H1 (cell line): Measurements from ENCODE around the gene STARD3. TPM values are rescaled to one million over a fixed set of nuclear protein-coding genes. Genes with fewer than 3 reads are reported as not detected.

Experiments used
- ATF3 ChIP-seq: IDR thresholded peaks from 2 replicates; pipeline ENCODE4 v1.6.1; 2011; ENCODE audit warnings: low read depth, mild to moderate bottlenecking, low read length; ENCODE audit not compliant: insufficient read depth
- BRCA1 ChIP-seq: IDR thresholded peaks from 2 replicates; pipeline ENCODE4 v1.6.1; 2012; ENCODE audit warnings: low read depth, low read length, improper control_type of control experiment
- CBX8 ChIP-seq: fragments of 300-800, 300-1000 bp; sonication (generic); IDR thresholded peaks from 2 replicates; pipeline ENCODE4 v1.7.1; 2016; ENCODE audit warnings: low read depth, low read length, borderline replicate concordance
- CREB1 ChIP-seq: IDR thresholded peaks from 2 replicates; pipeline ENCODE4 v1.6.1; 2012; ENCODE audit warnings: inconsistent platforms
- GABPA ChIP-seq: IDR thresholded peaks from 2 replicates; pipeline ENCODE4 v1.6.1; 2011; ENCODE audit warnings: mild to moderate bottlenecking, low read length, moderate library complexity, borderline replicate concordance; ENCODE audit not compliant: insufficient read depth
- GTF2F1 ChIP-seq: IDR thresholded peaks from 2 replicates; pipeline ENCODE4 v1.6.1; 2012; ENCODE audit warnings: low read depth, low read length, improper control_type of control experiment, borderline replicate concordance
- HDAC2 ChIP-seq, 2 experiments: fragments of 300-600 bp in 1 of 2; sonication (generic) in 1 of 2; IDR thresholded peaks; 2 replicates each; pipeline ENCODE4 v1.6.1; 2011 to 2012; ENCODE audit warnings: low read depth in 2 of 2, low read length in 2 of 2, mild to moderate bottlenecking in 2 of 2, moderate library complexity in 2 of 2, borderline replicate concordance in 1 of 2, inconsistent platforms in 1 of 2
- JUN ChIP-seq: IDR thresholded peaks from 2 replicates; pipeline ENCODE4 v1.6.1; 2011; ENCODE audit warnings: low read depth, mild to moderate bottlenecking, improper control_type of control experiment, low read length
- KDM4A ChIP-seq: IDR thresholded peaks from one replicate; pipeline ENCODE4 v1.7.1; 2012; ENCODE audit warnings: low read depth, mild to moderate bottlenecking, moderate library complexity, low read length, inconsistent platforms; ENCODE audit not compliant: severe bottlenecking
- KDM5A ChIP-seq: fragments of 200-600 bp; IDR thresholded peaks from 2 replicates; pipeline ENCODE4 v1.7.1; 2012; ENCODE audit warnings: mild to moderate bottlenecking, low read length, inconsistent platforms, mixed read lengths
- NANOG ChIP-seq: IDR thresholded peaks from 2 replicates; pipeline ENCODE4 v1.6.1; 2011; ENCODE audit warnings: low read length, low read depth, mild to moderate bottlenecking, inconsistent platforms; ENCODE audit not compliant: insufficient read depth, poor library complexity, severe bottlenecking
- POLR2A ChIP-seq, 2 experiments: IDR thresholded peaks; 1 replicate in 1 of 2; 2 replicates in 1 of 2; pipeline ENCODE4 v1.6.1; 2011; ENCODE audit warnings: low read depth in 2 of 2, low read length in 2 of 2, mild to moderate bottlenecking in 2 of 2; ENCODE audit errors: control extremely low read depth in 1 of 2
- RAD21 ChIP-seq, 2 experiments: IDR thresholded peaks in 1 of 2; conservative IDR thresholded peaks in 1 of 2; 2 replicates each; pipeline ENCODE4 v1.6.1; 2011; ENCODE audit warnings: low read depth in 2 of 2, low read length in 2 of 2, improper control_type of control experiment in 1 of 2, inconsistent platforms in 1 of 2, mild to moderate bottlenecking in 1 of 2, moderate library complexity in 1 of 2
- RBBP5 ChIP-seq: IDR thresholded peaks from 2 replicates; pipeline ENCODE4 v1.7.1; 2012; ENCODE audit warnings: low read depth, mild to moderate bottlenecking, inconsistent platforms, low read length, moderate library complexity, borderline replicate concordance
- RNF2 ChIP-seq: fragments of 200-900, 300-1000 bp; sonication (generic); IDR thresholded peaks from 2 replicates; pipeline ENCODE4 v1.7.1; 2016; ENCODE audit warnings: borderline replicate concordance, low read depth, mild to moderate bottlenecking, antibody characterized with exemption, low read length; ENCODE audit not compliant: poor library complexity, severe bottlenecking; ENCODE audit errors: missing control alignments
- SIN3A ChIP-seq, 2 experiments: IDR thresholded peaks in 1 of 2; conservative IDR thresholded peaks in 1 of 2; 2 replicates each; pipeline ENCODE4 v1.6.1; 2011 to 2012; ENCODE audit warnings: low read length in 2 of 2, improper control_type of control experiment in 1 of 2, low read depth in 1 of 2, mild to moderate bottlenecking in 1 of 2
- TEAD4 ChIP-seq: IDR thresholded peaks from 2 replicates; pipeline ENCODE4 v1.6.1; 2012; ENCODE audit warnings: low read depth, low read length, inconsistent platforms, mixed read lengths
- polyA plus RNA-seq, 7 experiments: library from polyadenylated mRNA; depleted of rRNA in 3 of 7; stranded (reverse) in 5 of 7; unstranded in 2 of 7; fragments of >200 nt in 5 of 7; fragments of 200-250 nt in 2 of 7; gene quantifications; 1 replicate in 5 of 7; 2 replicates in 1 of 7; 4 replicates in 1 of 7; pipeline versions ENCODE4 v1.2.1 to v1.2.3, GENCODE V29; 2011 to 2013; ENCODE audit warnings: missing spikeins in 2 of 7, mixed read lengths in 2 of 7
- total RNA-seq: library from RNA; stranded (reverse); fragmentation: NEBNext Ultra II Directional; extraction: Animal tissue kit (Norgen Biotek cat#: 25700); gene quantifications from 2 replicates; pipeline ENCODE4 v1.2.1, GENCODE V29; 2021
- TF ChIP-seq, protein P1 (sequence below), 3 experiments: IDR thresholded peaks; 1 replicate in 2 of 3; 2 replicates in 1 of 3; pipeline versions ENCODE4 v1.5.1 to v1.6.1; 2011; ENCODE audit warnings: low read length in 3 of 3, mild to moderate bottlenecking in 3 of 3, inconsistent platforms in 2 of 3, low read depth in 1 of 3, moderate library complexity in 1 of 3; ENCODE audit not compliant: insufficient read depth in 1 of 3; ENCODE audit errors: control extremely low read depth in 1 of 3

STARD3 gene
- total and polyA plus RNA-seq, 2 of the 8 experiments (the other 6 are each of a cell fraction or from before 2014, with no cell fraction given) = 47.6 to 80.3 TPM

GRCh38 chr17:39667945-39668924, 31.3 kb downstream of the STARD3 start, which contains the start of gene PNMT (continued):
- TF ChIP-seq ATF3 (no peak), HDAC2 (IDR thresholded peaks at IDR 0.05; ENCODE audit: borderline replicate concordance in 1 of 2, low read depth in 2 of 2, low read length in 2 of 2) (peak; percentile 28 to 44; a peak in 2 of 4 replicates), CBX8 (no peak), RNF2 (peak; percentile 32), SIN3A (conservative IDR thresholded peaks at IDR 0.05 in 1 of 2, IDR thresholded peaks at IDR 0.05 in 1 of 2; ENCODE audit: low read depth in 1 of 2, low read length in 2 of 2) (no peak; a peak in 1 of 4 replicates), NANOG (no peak), GTF2F1 (no peak), BRCA1 (no peak), RBBP5 (peak; percentile 47; the same call in 1 of the 2 replicates), KDM4A (peak; percentile 74), RAD21 (IDR thresholded peaks at IDR 0.05 in 1 of 2, conservative IDR thresholded peaks at IDR 0.05 in 1 of 2; ENCODE audit: low read depth in 2 of 2, low read length in 2 of 2) (peak; percentile 19 to 61; a peak in 3 of 4 replicates), POLR2A (IDR thresholded peaks at IDR 0.05; ENCODE audit: control extremely low read depth in 1 of 2, low read depth in 2 of 2, low read length in 2 of 2) (no peak), TEAD4 (no peak), JUN (no peak), CREB1 (peak; percentile 60), KDM5A (no peak), GABPA (peak; percentile 84; the same call in 1 of the 2 replicates)
- TF ChIP-seq, protein P1, sequence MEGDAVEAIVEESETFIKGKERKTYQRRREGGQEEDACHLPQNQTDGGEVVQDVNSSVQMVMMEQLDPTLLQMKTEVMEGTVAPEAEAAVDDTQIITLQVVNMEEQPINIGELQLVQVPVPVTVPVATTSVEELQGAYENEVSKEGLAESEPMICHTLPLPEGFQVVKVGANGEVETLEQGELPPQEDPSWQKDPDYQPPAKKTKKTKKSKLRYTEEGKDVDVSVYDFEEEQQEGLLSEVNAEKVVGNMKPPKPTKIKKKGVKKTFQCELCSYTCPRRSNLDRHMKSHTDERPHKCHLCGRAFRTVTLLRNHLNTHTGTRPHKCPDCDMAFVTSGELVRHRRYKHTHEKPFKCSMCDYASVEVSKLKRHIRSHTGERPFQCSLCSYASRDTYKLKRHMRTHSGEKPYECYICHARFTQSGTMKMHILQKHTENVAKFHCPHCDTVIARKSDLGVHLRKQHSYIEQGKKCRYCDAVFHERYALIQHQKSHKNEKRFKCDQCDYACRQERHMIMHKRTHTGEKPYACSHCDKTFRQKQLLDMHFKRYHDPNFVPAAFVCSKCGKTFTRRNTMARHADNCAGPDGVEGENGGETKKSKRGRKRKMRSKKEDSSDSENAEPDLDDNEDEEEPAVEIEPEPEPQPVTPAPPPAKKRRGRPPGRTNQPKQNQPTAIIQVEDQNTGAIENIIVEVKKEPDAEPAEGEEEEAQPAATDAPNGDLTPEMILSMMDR (IDR thresholded peaks at IDR 0.05; ENCODE audit: control extremely low read depth in 1 of 3, insufficient read depth in 1 of 3, low read depth in 1 of 3, low read length in 3 of 3) = peak; percentile 63 to 72 (median 67)
